ENCODE results near the gene VSIR. TPM values are rescaled to one million over a fixed set of nuclear protein-coding genes. Genes with fewer than 3 reads are reported as not detected.
A peak's percentile ranks its signal among the peaks of the same experiment; 100 is the strongest.

Gene VSIR
- total RNA-seq, 1 experiment from 2014 or later: 57.7 TPM

- H4K20me1 ChIP-seq (ENCODE audit: insufficient read depth): no peaks in the 10 kb centered on the region
- BruUV-seq (replicated peaks): no TSS peak
- H3F3A ChIP-seq (ENCODE audit: insufficient read depth, low read depth): peaks cover 36% of the 10 kb centered on the region
- POLR2A ChIA-PET (ENCODE audit: unreplicated experiment): no interaction called here
- H3K4me3 ChIP-seq: no peak overlapping the region
- H3K4me2 ChIP-seq: 0 out of 2 replicates have a peak overlapping the region, but pooled peaks have one; percentile 5
- intact Hi-C loops (cut with micrococcal nuclease; ENCODE audit: unreplicated experiment): no loop called here
- no peaks in the 10 kb centered on the region for H3K9me2 ChIP-seq (ENCODE audit: insufficient read depth)
- H3K4me1 ChIP-seq (replicated peaks; ENCODE audit: insufficient read depth): peaks cover 67% of the 10 kb centered on the region
- no peak overlapping the region for H2AFZ ChIP-seq
- CTCF ChIA-PET: no interaction called here
- DNase-seq: no peak
- H3K27me3 ChIP-seq (ENCODE audit: insufficient read depth, low read depth): no peaks in the 10 kb centered on the region
- no peaks in the 10 kb centered on the region for H3K9me3 ChIP-seq (ENCODE audit: insufficient read depth, low read depth)
- H3K36me3 ChIP-seq (ENCODE audit: low read depth): 0 out of 2 replicates have a peak, but pooled peaks cover 6% of the 10 kb centered on the region
- no peak overlapping the region for H3K27ac ChIP-seq
- peaks cover 13% of the 10 kb centered on the region; the same call in 1 of the 2 replicates for H3K79me2 ChIP-seq (ENCODE audit: low read depth)
- TF ChIP-seq EZH2 (IDR thresholded peaks at IDR 0.05; ENCODE audit: low read depth) (no peak), CTCF (conservative IDR thresholded peaks at IDR 0.05) (no peak)
Observed at GRCh38 chr10:71762324-71762723, 11.0 kb downstream of the VSIR start.

GRCh38 chr10:71761541-71762113 lies 11.7 kb downstream of the VSIR start:
- Histone ChIP-seq H3K4me1 (replicated peaks; ENCODE audit: insufficient read depth) (peaks cover 61% of the 10 kb centered on the region), H3K9me3 (ENCODE audit: insufficient read depth, low read depth) (no peaks in the 10 kb centered on the region), H3K36me3 (ENCODE audit: low read depth) (0 out of 2 replicates have a peak, but pooled peaks cover 6% of the 10 kb centered on the region), H3K4me3 (no peak overlapping the region), H3K27me3 (ENCODE audit: insufficient read depth, low read depth) (no peaks in the 10 kb centered on the region), H3K27ac (no peak overlapping the region), H3K9me2 (ENCODE audit: insufficient read depth) (no peaks in the 10 kb centered on the region), H3K4me2 (no peak overlapping the region), H3F3A (ENCODE audit: insufficient read depth, low read depth) (peaks cover 31% of the 10 kb centered on the region), H3K79me2 (ENCODE audit: low read depth) (peaks cover 13% of the 10 kb centered on the region; the same call in 1 of the 2 replicates), H2AFZ (no peak overlapping the region), H4K20me1 (ENCODE audit: insufficient read depth) (no peaks in the 10 kb centered on the region)
- POLR2A ChIA-PET (ENCODE audit: unreplicated experiment): no interaction called here
- CTCF ChIA-PET: no interaction called here
- no peak for DNase-seq
- intact Hi-C loops (cut with micrococcal nuclease; ENCODE audit: unreplicated experiment): no loop called here
- BruUV-seq (replicated peaks): no TSS peak
- TF ChIP-seq EZH2 (IDR thresholded peaks at IDR 0.05; ENCODE audit: low read depth): no peak
- TF ChIP-seq CTCF (conservative IDR thresholded peaks at IDR 0.05): no peak

DNA sequence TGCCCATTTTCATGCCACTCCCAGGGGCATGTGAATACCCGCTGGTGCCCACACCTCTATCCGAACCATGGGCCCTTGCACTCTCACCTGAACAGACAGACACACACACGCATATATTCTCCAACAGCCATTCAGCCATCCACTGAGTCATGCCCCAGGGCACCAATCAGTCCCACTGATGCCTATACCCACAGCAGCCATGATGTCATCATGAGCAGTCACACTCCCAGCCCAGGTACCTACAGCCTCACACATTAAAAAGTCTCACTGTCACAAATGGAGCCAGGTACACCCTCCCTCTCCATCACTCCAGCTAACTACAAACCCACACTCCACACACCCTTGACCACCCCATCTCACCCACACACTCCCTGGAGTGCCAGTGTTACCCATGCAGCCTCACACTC lies 12.2 kb downstream of the VSIR start:
- H3K4me3 ChIP-seq: no peak overlapping the region
- no peak overlapping the region for H3K27ac ChIP-seq
- peaks cover 26% of the 10 kb centered on the region for H3F3A ChIP-seq (ENCODE audit: insufficient read depth, low read depth)
- no peaks in the 10 kb centered on the region for H3K9me3 ChIP-seq (ENCODE audit: insufficient read depth, low read depth)
- H3K9me2 ChIP-seq (ENCODE audit: insufficient read depth): no peaks in the 10 kb centered on the region
- H3K27me3 ChIP-seq (ENCODE audit: insufficient read depth, low read depth): no peaks in the 10 kb centered on the region
- ChIA-PET POLR2A (ENCODE audit: unreplicated experiment) (no interaction called here), CTCF (no interaction called here)
- H3K79me2 ChIP-seq (ENCODE audit: low read depth): peaks cover 13% of the 10 kb centered on the region; the same call in 1 of the 2 replicates
- H2AFZ ChIP-seq: no peak overlapping the region
- H3K36me3 ChIP-seq (ENCODE audit: low read depth): 0 out of 2 replicates have a peak, but pooled peaks cover 6% of the 10 kb centered on the region
- H3K4me2 ChIP-seq: no peak overlapping the region
- TF ChIP-seq CTCF (conservative IDR thresholded peaks at IDR 0.05): no peak
- no peak for TF ChIP-seq EZH2 (IDR thresholded peaks at IDR 0.05; ENCODE audit: low read depth)
- DNase-seq: no peak
- intact Hi-C loops (cut with micrococcal nuclease; ENCODE audit: unreplicated experiment): no loop called here
- H4K20me1 ChIP-seq (ENCODE audit: insufficient read depth): no peaks in the 10 kb centered on the region
- no TSS peak for BruUV-seq (replicated peaks)
- H3K4me1 ChIP-seq (replicated peaks; ENCODE audit: insufficient read depth): peaks cover 56% of the 10 kb centered on the region

All from PC-9 (cell line).